Muscle of leg (tissue), 11 donors: ENCODE measurements around the gene TBC1D5. TPM values are rescaled to one million over a fixed set of nuclear protein-coding genes. Genes with fewer than 3 reads are reported as not detected.

ENCODE experiments used
- DNase-seq: peaks from one replicate; pipeline ENCODE4 v3.0.0; 2013
- H3K27ac ChIP-seq: one replicate; pipeline ENCODE4 v1.5.1; 2013; ENCODE audit warnings: mild to moderate bottlenecking, low read length, control low read depth
- H3K27me3 ChIP-seq: one replicate; pipeline ENCODE4 v1.6.1; 2013; ENCODE audit warnings: low read length; ENCODE audit not compliant: control insufficient read depth, insufficient read depth
- H3K36me3 ChIP-seq: one replicate; pipeline ENCODE4 v1.6.1; 2013; ENCODE audit warnings: low read length; ENCODE audit not compliant: control insufficient read depth, insufficient read depth
- H3K4me1 ChIP-seq: one replicate; pipeline ENCODE4 v1.6.1; 2013; ENCODE audit warnings: low read length; ENCODE audit not compliant: control insufficient read depth, insufficient read depth
- H3K4me3 ChIP-seq: one replicate; pipeline ENCODE4 v1.5.1; 2013; ENCODE audit warnings: low read length, control low read depth
- H3K9me3 ChIP-seq: replicated peaks from 2 replicates; pipeline ENCODE4 v1.6.1; 2013; ENCODE audit warnings: low read depth, low read length; ENCODE audit not compliant: control insufficient read depth
- WGBS: methylation state at CpG from one replicate; pipeline ENCODE4 v1.1.5; 2013; ENCODE audit warnings: missing lambda C conversion rate; ENCODE audit not compliant: insufficient coverage; 5-methylcytosine and 5-hydroxymethylcytosine counted together
- polyA plus RNA-seq, 8 donors: library from polyadenylated mRNA; unstranded; fragments of 120-200 nt; gene quantifications; one replicate each; pipeline versions ENCODE4 v1.2.1 to v1.2.3, GENCODE V29; 2013; ENCODE audit warnings: inconsistent platforms in 1 of 8, low replicate concordance in 1 of 8; ENCODE audit not compliant: insufficient read length in 8 of 8, insufficient read depth in 1 of 8
- total RNA-seq: library from RNA; stranded (reverse); fragments of 120-200 nt; gene quantifications from one replicate; pipeline ENCODE4 v1.2.4, GENCODE V29; 2013

TBC1D5 gene
- total and polyA plus RNA-seq, 9 donors, result 19.0 to 58.7 (median 32.6) TPM

DNA sequence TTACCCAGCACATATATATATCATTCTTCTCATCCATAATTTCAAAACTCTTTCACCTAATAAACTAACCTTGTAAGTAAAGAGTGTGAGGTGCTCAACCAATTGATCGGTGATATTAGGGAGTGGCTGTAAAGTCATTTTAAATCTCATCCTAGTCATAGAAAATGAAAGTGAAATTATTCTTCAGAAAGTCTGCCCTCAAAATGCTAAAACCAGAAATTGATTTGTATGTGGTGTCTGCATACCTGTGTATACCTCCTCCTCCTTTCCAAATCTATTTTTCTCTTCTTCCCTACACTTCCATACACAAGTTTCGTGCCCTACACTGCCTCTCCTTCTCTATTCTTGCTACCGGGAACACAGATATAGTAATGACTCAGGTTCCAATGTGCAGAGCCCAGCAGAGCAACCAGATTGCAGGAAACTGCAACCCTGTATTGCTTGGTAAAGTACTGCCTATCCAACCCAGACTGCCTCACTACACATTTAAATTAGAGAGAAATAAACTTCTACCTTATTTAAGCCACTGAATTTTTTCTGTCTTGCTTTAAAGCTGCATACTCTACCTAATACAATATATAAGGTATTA is 7.4 kb upstream of the TBC1D5 start:
- Histone ChIP-seq H3K27me3 (no peaks in the 10 kb centered on the region), H3K27ac (no peak overlapping the region), H3K4me3 (no peak overlapping the region), H3K36me3 (no peaks in the 10 kb centered on the region), H3K9me3 (no peaks in the 10 kb centered on the region), H3K4me1 (peaks cover 18% of the 10 kb centered on the region)
- WGBS, result 83% methylated on average over 2 of the region's 3 CpGs
- no peak for DNase-seq

- no CpG with 5 or more reads among the region's 1 CpG for WGBS
- H3K9me3 ChIP-seq, result no peaks in the 10 kb centered on the region
- H3K4me1 ChIP-seq, result peaks cover 18% of the 10 kb centered on the region
- H3K27ac ChIP-seq, result no peak overlapping the region
- no peaks in the 10 kb centered on the region for H3K27me3 ChIP-seq
- no peak overlapping the region for H3K4me3 ChIP-seq
- no peak for DNase-seq
- H3K36me3 ChIP-seq, result no peaks in the 10 kb centered on the region
Observed at GRCh38 chr3:17749281-17749680, 6.8 kb upstream of the TBC1D5 start.

- Histone ChIP-seq H3K4me3 (no peak overlapping the region), H3K36me3 (no peaks in the 10 kb centered on the region), H3K27me3 (no peaks in the 10 kb centered on the region), H3K4me1 (peaks cover 13% of the 10 kb centered on the region), H3K27ac (no peak overlapping the region), H3K9me3 (no peaks in the 10 kb centered on the region)
- no peak for DNase-seq
- no CpG with 5 or more reads among the region's 6 CpGs for WGBS
Observed at GRCh38 chr3:17747890-17748247, 5.4 kb upstream of the TBC1D5 start.

GRCh38 chr3:17747174-17747889 is 4.9 kb upstream of the TBC1D5 start:
- WGBS, result 78% methylated on average over 3 of the region's 6 CpGs
- peak; percentile 60 for DNase-seq

DNA sequence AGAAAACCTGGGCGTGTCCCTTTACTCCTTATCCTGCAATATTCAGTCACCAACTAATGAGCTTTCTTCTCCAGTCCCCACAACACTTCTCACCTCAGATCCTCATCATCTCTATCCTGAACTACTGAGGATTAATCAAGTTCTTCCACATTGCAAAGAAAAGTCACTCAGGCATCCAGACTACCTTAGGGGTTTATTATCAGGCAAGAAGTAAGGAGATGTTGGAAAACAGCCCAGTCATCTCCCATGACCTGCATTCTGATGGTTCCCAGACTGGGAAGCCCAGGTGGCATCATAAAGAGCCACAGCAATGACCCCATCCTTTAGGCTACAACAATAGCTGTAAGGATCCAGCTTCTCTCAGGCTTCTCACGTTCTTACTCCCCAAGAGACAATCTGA is 3.5 kb upstream of the TBC1D5 start:
- Histone ChIP-seq H3K9me3 (no peaks in the 10 kb centered on the region), H3K4me3 (no peak overlapping the region), H3K4me1 (peaks cover 13% of the 10 kb centered on the region), H3K27ac (no peak overlapping the region), H3K36me3 (no peaks in the 10 kb centered on the region), H3K27me3 (no peaks in the 10 kb centered on the region)
- no peak for DNase-seq
- WGBS, result 53% methylated on average over 1 of the region's 2 CpGs

More at GRCh38 chr3:17747174-17747889, 4.9 kb upstream of the TBC1D5 start:
- no peak overlapping the region for H3K4me3 ChIP-seq
- H3K27ac ChIP-seq, result peak overlapping the region; percentile 3
- H3K4me1 ChIP-seq, result peaks cover 12% of the 10 kb centered on the region
- no peaks in the 10 kb centered on the region for H3K36me3 ChIP-seq
- no peaks in the 10 kb centered on the region for H3K27me3 ChIP-seq
- no peaks in the 10 kb centered on the region for H3K9me3 ChIP-seq

DNA sequence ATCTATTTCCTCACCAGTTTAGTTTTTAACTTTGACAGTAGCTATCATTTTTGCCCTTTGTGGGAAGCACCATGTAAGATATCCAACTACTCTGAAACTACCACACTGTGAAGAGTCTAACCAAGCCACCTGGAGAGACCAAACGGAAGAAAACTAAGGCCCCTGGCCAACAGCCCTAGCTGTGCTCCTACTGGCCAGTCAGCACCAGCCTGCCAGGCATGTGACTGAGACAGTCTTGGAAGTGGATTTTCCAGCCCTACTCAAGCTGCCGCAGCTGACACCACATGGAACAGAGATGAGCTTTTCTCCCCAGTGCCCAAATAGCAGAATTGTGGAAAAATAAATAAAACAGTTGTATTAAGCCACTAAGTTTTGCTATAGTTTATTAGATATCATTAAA is 2.9 kb upstream of the TBC1D5 start:
- Histone ChIP-seq H3K27me3 (no peaks in the 10 kb centered on the region), H3K4me1 (peaks cover 17% of the 10 kb centered on the region), H3K4me3 (no peak overlapping the region), H3K9me3 (no peaks in the 10 kb centered on the region), H3K27ac (no peak overlapping the region), H3K36me3 (no peaks in the 10 kb centered on the region)
- WGBS, result 43% methylated on average over 1 of the region's 2 CpGs
- DNase-seq, result peak; percentile 17

DNA sequence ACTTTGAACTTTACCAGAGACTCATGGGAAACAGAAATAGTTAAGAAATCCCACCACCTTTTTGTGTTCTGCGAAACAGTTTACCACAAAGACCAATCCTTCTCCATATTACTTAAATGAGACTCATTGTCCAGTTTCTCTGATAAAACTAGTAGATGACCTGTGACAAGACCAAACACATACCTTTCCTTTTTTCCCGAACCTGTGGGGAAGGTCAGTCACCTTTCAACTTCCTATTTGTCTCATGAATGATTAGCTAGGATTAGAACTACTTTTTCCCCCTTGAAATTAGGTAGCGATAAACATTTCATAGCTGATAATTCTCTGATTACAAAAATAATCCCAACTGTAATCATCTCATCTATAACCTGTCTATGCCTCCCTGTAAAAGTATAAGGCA is 2.3 kb upstream of the TBC1D5 start:
- Histone ChIP-seq H3K4me3 (no peak overlapping the region), H3K4me1 (peaks cover 22% of the 10 kb centered on the region), H3K36me3 (no peaks in the 10 kb centered on the region), H3K9me3 (no peaks in the 10 kb centered on the region), H3K27me3 (no peaks in the 10 kb centered on the region), H3K27ac (no peak overlapping the region)
- no CpG with 5 or more reads among the region's 3 CpGs for WGBS
- no peak for DNase-seq

DNA sequence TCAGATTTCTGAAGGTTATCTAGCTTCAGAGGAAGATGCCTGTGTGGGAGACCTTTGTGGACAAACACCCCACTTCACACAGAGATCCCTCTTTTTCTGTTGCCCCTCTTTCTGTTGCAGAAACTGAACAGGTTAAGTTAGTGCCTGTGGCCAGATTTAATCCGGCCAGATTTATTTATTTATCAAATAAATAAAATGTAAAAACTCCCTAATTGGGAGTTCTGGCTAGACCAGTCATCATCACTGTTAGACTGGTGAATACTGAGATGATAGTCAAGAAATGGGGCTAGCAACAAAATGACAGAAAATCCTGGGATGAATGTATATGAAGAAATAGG is 1.2 kb upstream of the TBC1D5 start:
- H3K9me3 ChIP-seq, result no peaks in the 10 kb centered on the region
- whole genome bisulfite sequencing, result no CpG with 5 or more reads among the region's 1 CpG
- DNase-seq, result no peak
- H3K36me3 ChIP-seq, result peaks cover 2% of the 10 kb centered on the region
- peak overlapping the region; percentile 93 for H3K27ac ChIP-seq
- H3K4me3 ChIP-seq, result no peak overlapping the region
- no peaks in the 10 kb centered on the region for H3K27me3 ChIP-seq
- peaks cover 20% of the 10 kb centered on the region for H3K4me1 ChIP-seq

DNA sequence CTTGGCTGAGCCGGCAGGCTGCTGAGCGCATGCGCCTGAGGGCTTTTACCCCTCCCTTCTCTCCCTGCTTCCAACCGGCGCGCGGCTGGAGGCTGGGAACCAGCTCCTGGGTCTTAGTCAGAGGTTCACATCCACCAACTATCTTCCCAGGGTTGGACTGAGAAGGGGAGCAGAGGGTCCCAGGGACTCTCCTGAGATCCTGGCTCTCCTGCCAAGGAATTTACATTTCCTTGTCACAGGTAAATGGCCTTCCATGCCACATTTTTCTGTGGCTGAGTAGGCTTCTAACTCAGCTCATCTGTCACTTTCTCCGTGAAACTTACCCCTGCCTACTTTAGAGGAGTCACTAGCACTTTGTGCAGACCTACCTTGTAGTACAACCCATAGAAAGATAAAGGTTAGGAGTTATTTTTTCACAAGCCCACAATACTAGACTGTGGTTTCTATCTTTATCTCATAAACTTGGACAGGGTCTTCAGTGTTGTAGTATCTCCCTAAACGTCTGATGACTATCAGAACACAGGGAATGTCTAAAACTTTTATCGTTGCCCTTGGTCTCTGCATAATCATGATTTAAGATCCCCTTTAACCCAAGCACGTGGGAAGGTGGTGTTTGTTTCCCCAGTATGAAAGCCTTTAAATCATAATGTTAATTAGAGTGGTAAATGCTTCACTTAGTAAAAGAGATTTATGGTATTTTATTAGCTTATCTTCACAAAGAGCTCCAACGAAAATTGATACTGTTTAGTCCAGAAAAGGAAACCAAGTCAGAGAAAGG is 638 bp upstream of the TBC1D5 start:
- Histone ChIP-seq H3K4me3 (peak overlapping the region; percentile 88), H3K36me3 (peaks cover 2% of the 10 kb centered on the region), H3K4me1 (peaks cover 20% of the 10 kb centered on the region), H3K27me3 (no peaks in the 10 kb centered on the region), H3K9me3 (no peaks in the 10 kb centered on the region), H3K27ac (peak overlapping the region; percentile 93)
- no CpG with 5 or more reads among the region's 12 CpGs for WGBS
- DNase-seq, result no peak

GRCh38 chr3:17741621-17742101 is 770 bp downstream of the TBC1D5 start:
- Histone ChIP-seq H3K4me3 (peak overlapping the region; percentile 88), H3K36me3 (peaks cover 2% of the 10 kb centered on the region), H3K9me3 (no peaks in the 10 kb centered on the region), H3K27ac (peak overlapping the region; percentile 99), H3K4me1 (peaks cover 13% of the 10 kb centered on the region), H3K27me3 (no peaks in the 10 kb centered on the region)
- WGBS, result 0% methylated on average over 6 of the region's 17 CpGs
- DNase-seq, result peak; percentile 90
